Measurements from ENCODE around the gene HEATR5B.

- TF ChIP-seq, protein P1, sequence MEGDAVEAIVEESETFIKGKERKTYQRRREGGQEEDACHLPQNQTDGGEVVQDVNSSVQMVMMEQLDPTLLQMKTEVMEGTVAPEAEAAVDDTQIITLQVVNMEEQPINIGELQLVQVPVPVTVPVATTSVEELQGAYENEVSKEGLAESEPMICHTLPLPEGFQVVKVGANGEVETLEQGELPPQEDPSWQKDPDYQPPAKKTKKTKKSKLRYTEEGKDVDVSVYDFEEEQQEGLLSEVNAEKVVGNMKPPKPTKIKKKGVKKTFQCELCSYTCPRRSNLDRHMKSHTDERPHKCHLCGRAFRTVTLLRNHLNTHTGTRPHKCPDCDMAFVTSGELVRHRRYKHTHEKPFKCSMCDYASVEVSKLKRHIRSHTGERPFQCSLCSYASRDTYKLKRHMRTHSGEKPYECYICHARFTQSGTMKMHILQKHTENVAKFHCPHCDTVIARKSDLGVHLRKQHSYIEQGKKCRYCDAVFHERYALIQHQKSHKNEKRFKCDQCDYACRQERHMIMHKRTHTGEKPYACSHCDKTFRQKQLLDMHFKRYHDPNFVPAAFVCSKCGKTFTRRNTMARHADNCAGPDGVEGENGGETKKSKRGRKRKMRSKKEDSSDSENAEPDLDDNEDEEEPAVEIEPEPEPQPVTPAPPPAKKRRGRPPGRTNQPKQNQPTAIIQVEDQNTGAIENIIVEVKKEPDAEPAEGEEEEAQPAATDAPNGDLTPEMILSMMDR (IDR thresholded peaks at IDR 0.05) = no peak
- no peak for TF ChIP-seq EZH2 (IDR thresholded peaks at IDR 0.05; ENCODE audit: borderline replicate concordance, insufficient read depth, low read depth, low read length, poor library complexity, severe bottlenecking)
These were observed 129.1 kb downstream of the HEATR5B start for GRCh38 chr2:36954977-36955607.
